OCI-LY7 (cell line): ENCODE measurements around the gene LEUTX. TPM values are rescaled to one million over a fixed set of nuclear protein-coding genes. Genes with fewer than 3 reads are reported as not detected.

ENCODE experiments used
- BruUV-seq: library from RNA; stranded (reverse); fragments of 400-500 nt; replicated peaks from 2 replicates; lab custom pipeline; 2021; lab: Mats Ljungman, UMichigan
- CTCF ChIA-PET: fragments of 300-600 bp; sonication (Branson Sonifier 250); formaldehyde crosslinking; loops from one replicate; lab custom pipeline; 2022; ENCODE audit warnings: antibody characterized with exemption; ENCODE audit not compliant: unreplicated experiment; lab: Charles Lee
- POLR2A ChIA-PET: fragments of 300-600 bp; sonication (Branson Sonifier 250); formaldehyde crosslinking; loops from one replicate; lab custom pipeline; 2022; ENCODE audit warnings: antibody characterized with exemption; lab: Charles Lee
- DNase-seq: peaks from one replicate; pipeline ENCODE4 v3.0.0-alpha.2; 2015; ENCODE audit warnings: low spot score
- H2AFZ ChIP-seq: fragments of 200-600 bp; sonication (generic), shearing (Covaris generic); 2 replicates; pipeline ENCODE4 v1.6.1; 2014; ENCODE audit warnings: mild to moderate bottlenecking, antibody characterized with exemption, low read length, moderate library complexity
- H3K27ac ChIP-seq: fragments of 200-600 bp; sonication (generic); 2 replicates; pipeline ENCODE4 v1.5.1; 2014; ENCODE audit warnings: mixed run types, low read depth, mild to moderate bottlenecking, moderate library complexity, low read length, inconsistent platforms; ENCODE audit not compliant: poor library complexity, severe bottlenecking
- H3K36me3 ChIP-seq: fragments of 200-600 bp; sonication (generic); 2 replicates; pipeline ENCODE4 v1.6.1; 2014; ENCODE audit warnings: mild to moderate bottlenecking, antibody characterized with exemption, low read length, moderate library complexity, mixed read lengths; ENCODE audit not compliant: insufficient read depth
- H3K4me1 ChIP-seq: fragments of 200-600 bp; sonication (generic); 2 replicates; pipeline ENCODE4 v1.5.1; 2014; ENCODE audit warnings: mild to moderate bottlenecking, low read length; ENCODE audit not compliant: insufficient read depth, poor library complexity, severe bottlenecking
- H3K4me2 ChIP-seq: fragments of 200-600 bp; sonication (generic); 2 replicates; pipeline ENCODE4 v1.6.1; 2014; ENCODE audit warnings: mild to moderate bottlenecking, low read length
- H3K4me3 ChIP-seq: fragments of 200-600 bp; sonication (generic); 2 replicates; pipeline ENCODE4 v1.5.1; 2014; ENCODE audit warnings: mild to moderate bottlenecking, low read depth, low read length; ENCODE audit not compliant: poor library complexity, severe bottlenecking
- H3K79me2 ChIP-seq: fragments of 200-600 bp; sonication (generic); 2 replicates; pipeline ENCODE4 v1.6.1; 2016; ENCODE audit warnings: low read depth, mild to moderate bottlenecking, low read length, moderate library complexity, mixed read lengths; ENCODE audit not compliant: insufficient read depth
- H3K9me2 ChIP-seq: fragments of 200-600 bp; sonication (generic); 2 replicates; pipeline ENCODE4 v1.6.1; 2016; ENCODE audit warnings: mild to moderate bottlenecking, low read length, mixed read lengths; ENCODE audit not compliant: insufficient read depth
- H3K9me3 ChIP-seq: fragments of 200-600 bp; sonication (generic); 2 replicates; pipeline ENCODE4 v1.6.1; 2014; ENCODE audit warnings: mild to moderate bottlenecking, mixed run types, low read length, mixed read lengths
- H4K20me1 ChIP-seq: fragments of 200-600 bp; sonication (generic); 2 replicates; pipeline ENCODE4 v1.6.1; 2014; ENCODE audit warnings: mild to moderate bottlenecking, antibody characterized with exemption, low read length, moderate library complexity, mixed read lengths; ENCODE audit not compliant: insufficient read depth
- CTCF ChIP-seq: fragments of 200-600 bp; sonication (generic); conservative IDR thresholded peaks from 2 replicates; pipeline ENCODE4 v1.5.1; 2014; ENCODE audit warnings: mild to moderate bottlenecking, antibody characterized with exemption, low read length, moderate library complexity, mixed read lengths
- EZH2phosphoT487 ChIP-seq: fragments of 200-600 bp; sonication (generic); IDR thresholded peaks from 2 replicates; pipeline ENCODE4 v1.6.1; 2018; ENCODE audit warnings: low read depth, borderline replicate concordance, mild to moderate bottlenecking, mixed run types, antibody characterized with exemption, low read length, moderate library complexity, mixed read lengths
- intact Hi-C: fragments of 100-400 bp; cut with micrococcal nuclease; formaldehyde crosslinking; loops from one replicate; pipeline ENCODE4 v1.10.0; 2022; ENCODE audit not compliant: unreplicated experiment
- total RNA-seq, 2 experiments: library from RNA; depleted of rRNA in 1 of 2; stranded (reverse); fragments of >200 nt in 1 of 2; shearing (Covaris generic) in 1 of 2; gene quantifications; 2 replicates each; pipeline ENCODE4 v1.2.3, GENCODE V29; 2014 to 2022

LEUTX gene
- total RNA-seq, 2 experiments from 2014 or later: not detected

DNA sequence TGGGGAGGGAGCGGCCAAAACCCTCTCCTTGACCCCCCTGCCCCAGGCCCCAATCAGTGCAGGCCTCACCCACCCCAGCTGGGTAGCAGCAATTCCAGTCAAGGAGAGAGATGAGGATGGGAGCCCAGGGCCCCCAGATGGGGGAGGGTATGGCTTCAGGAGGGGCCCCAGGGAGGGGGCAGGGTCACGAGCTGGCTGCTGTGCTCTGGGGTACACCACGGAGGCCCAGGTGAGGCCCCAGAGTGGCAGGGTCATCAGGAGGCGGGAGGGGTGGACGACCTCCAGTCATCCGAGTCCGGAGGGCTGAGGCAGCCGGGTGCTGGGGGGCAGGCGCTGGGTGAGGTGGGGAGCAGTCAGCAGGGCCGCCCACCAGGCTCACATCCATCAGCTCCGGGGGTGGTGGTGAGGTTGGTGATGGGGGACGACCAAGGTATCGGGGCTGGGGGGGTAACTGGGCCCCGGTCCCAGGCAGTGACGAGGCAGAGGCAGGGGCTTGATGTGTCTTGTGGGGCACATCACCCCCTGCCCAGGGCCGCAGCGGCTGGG lies 47.0 kb downstream of the LEUTX start:
- Histone ChIP-seq H3K9me3 (0 out of 2 replicates have a peak, but pooled peaks cover 3% of the 10 kb centered on the region), H2AFZ (no peak overlapping the region), H3K4me1 (no peaks in the 10 kb centered on the region), H3K36me3 (peaks cover 79% of the 10 kb centered on the region), H3K4me3 (no peak overlapping the region), H3K27ac (no peak overlapping the region), H3K4me2 (no peak overlapping the region), H4K20me1 (no peaks in the 10 kb centered on the region), H3K79me2 (no peaks in the 10 kb centered on the region), H3K9me2 (no peaks in the 10 kb centered on the region)
- CTCF ChIA-PET: interaction anchor here (0.6 kb wide), 1 partner anchor 33 kb away, joined by 5 read pairs; no protein-coding TSS in a partner anchor
- POLR2A ChIA-PET: no interaction called here
- no TSS peak for BruUV-seq
- DNase-seq: no peak
- intact Hi-C loops: no loop called here
- no peak for TF ChIP-seq CTCF
- no peak for TF ChIP-seq EZH2phosphoT487

GRCh38 chr19:39826311-39826945 lies 47.8 kb downstream of the LEUTX start:
- Histone ChIP-seq H3K27ac (no peak overlapping the region), H3K9me3 (no peaks in the 10 kb centered on the region), H3K4me1 (no peaks in the 10 kb centered on the region), H2AFZ (no peak overlapping the region), H3K36me3 (peaks cover 83% of the 10 kb centered on the region), H4K20me1 (no peaks in the 10 kb centered on the region), H3K79me2 (no peaks in the 10 kb centered on the region), H3K9me2 (no peaks in the 10 kb centered on the region), H3K4me3 (no peak overlapping the region), H3K4me2 (no peak overlapping the region)
- BruUV-seq: no TSS peak
- CTCF ChIA-PET: no interaction called here
- POLR2A ChIA-PET: no interaction called here
- DNase-seq: no peak
- TF ChIP-seq EZH2phosphoT487: no peak
- no peak for TF ChIP-seq CTCF
- intact Hi-C loops: no loop called here

DNA sequence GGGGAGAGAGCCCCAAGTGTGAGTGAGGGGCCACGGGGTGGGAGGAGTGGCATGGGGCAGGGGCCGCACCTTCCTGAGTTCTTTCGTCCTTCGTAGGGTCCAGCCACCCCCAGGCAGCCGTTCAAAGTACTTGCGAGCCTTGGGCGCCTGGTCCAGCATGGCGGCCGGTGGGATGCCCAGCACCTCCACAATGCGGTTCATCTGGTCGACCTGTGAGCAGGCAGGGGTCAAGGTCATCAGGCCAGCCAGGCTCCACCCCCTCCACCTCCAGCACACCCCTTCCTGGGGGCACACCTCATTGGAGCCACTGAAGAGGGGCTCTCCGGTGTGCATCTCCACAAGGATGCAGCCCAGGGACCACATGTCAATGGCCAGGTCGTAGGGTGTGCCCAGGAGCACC lies 48.6 kb downstream of the LEUTX start:
- Histone ChIP-seq H3K36me3 (peaks cover 85% of the 10 kb centered on the region), H4K20me1 (no peaks in the 10 kb centered on the region), H3K4me3 (no peak overlapping the region), H3K9me2 (no peaks in the 10 kb centered on the region), H3K27ac (no peak overlapping the region), H3K4me1 (no peaks in the 10 kb centered on the region), H2AFZ (no peak overlapping the region), H3K79me2 (no peaks in the 10 kb centered on the region), H3K4me2 (no peak overlapping the region), H3K9me3 (no peaks in the 10 kb centered on the region)
- DNase-seq: no peak
- intact Hi-C loops: no loop called here
- POLR2A ChIA-PET: no interaction called here
- BruUV-seq: no TSS peak
- TF ChIP-seq EZH2phosphoT487 (no peak), CTCF (no peak)
- CTCF ChIA-PET: no interaction called here
